ENCODE data around the gene ADK.

ADK gene

GRCh38 chr10:74434547-74434946, 283.5 kb downstream of the ADK start:
- Histone ChIP-seq H3K4me3 (no peak overlapping the region), H3K36me3 (no peaks in the 10 kb centered on the region), H3K27ac (no peak overlapping the region), H3K4me1 (peaks cover 0 to 12% (median 4%) of the 10 kb centered on the region in 4 donors), H3K27me3 (no peaks in the 10 kb centered on the region), H3K9me3 (no peaks in the 10 kb centered on the region)
- intact Hi-C loops (cut with DNase I; ENCODE audit: low total_unique reads): no loop called here
- no peak for TF ChIP-seq CTCF (IDR thresholded peaks at IDR 0.05)
- DNase-seq: no peak

GRCh38 chr10:74436523-74437170, 285.6 kb downstream of the ADK start:
- no peak for DNase-seq

GRCh38 chr10:74437822-74438221, 286.8 kb downstream of the ADK start:
- TF ChIP-seq CTCF (IDR thresholded peaks at IDR 0.05): no peak
- Histone ChIP-seq H3K4me1 (peaks cover 0 to 12% (median 3%) of the 10 kb centered on the region in 4 donors), H3K36me3 (no peaks in the 10 kb centered on the region), H3K27ac (no peak overlapping the region), H3K4me3 (no peak overlapping the region), H3K27me3 (no peaks in the 10 kb centered on the region), H3K9me3 (no peaks in the 10 kb centered on the region)
- DNase-seq: no peak
- intact Hi-C loops (cut with DNase I; ENCODE audit: low total_unique reads): no loop called here

More at GRCh38 chr10:74436523-74437170, 285.6 kb downstream of the ADK start:
- intact Hi-C loops (cut with DNase I; ENCODE audit: low total_unique reads): no loop called here
- H3K27ac ChIP-seq: no peak overlapping the region
- H3K4me1 ChIP-seq: peaks cover 0 to 12% (median 4%) of the 10 kb centered on the region in 4 donors
- no peaks in the 10 kb centered on the region for H3K27me3 ChIP-seq
- no peaks in the 10 kb centered on the region for H3K9me3 ChIP-seq
- H3K36me3 ChIP-seq: no peaks in the 10 kb centered on the region
- TF ChIP-seq CTCF (IDR thresholded peaks at IDR 0.05): no peak
- H3K4me3 ChIP-seq: no peak overlapping the region

- no peak overlapping the region for H3K27ac ChIP-seq
- H3K36me3 ChIP-seq: no peaks in the 10 kb centered on the region
- no peaks in the 10 kb centered on the region for H3K4me1 ChIP-seq
- no peak for TF ChIP-seq CTCF (IDR thresholded peaks at IDR 0.05)
- DNase-seq: no peak
- intact Hi-C loops (cut with DNase I; ENCODE audit: low total_unique reads): no loop called here
- no peaks in the 10 kb centered on the region for H3K27me3 ChIP-seq
- H3K4me3 ChIP-seq: no peak overlapping the region
- no peaks in the 10 kb centered on the region for H3K9me3 ChIP-seq
Measured at GRCh38 chr10:74439213-74439612, 288.2 kb downstream of the ADK start.

GRCh38 chr10:74445493-74445892, 294.5 kb downstream of the ADK start:
- no peak for TF ChIP-seq CTCF (IDR thresholded peaks at IDR 0.05)
- intact Hi-C loops (cut with DNase I; ENCODE audit: low total_unique reads): no loop called here
- Histone ChIP-seq H3K27ac (no peak overlapping the region), H3K4me1 (no peaks in the 10 kb centered on the region), H3K9me3 (no peaks in the 10 kb centered on the region), H3K27me3 (no peaks in the 10 kb centered on the region), H3K4me3 (no peak overlapping the region), H3K36me3 (no peaks in the 10 kb centered on the region)
- DNase-seq: no peak

GRCh38 chr10:74450602-74451001, 299.6 kb downstream of the ADK start:
- TF ChIP-seq CTCF (IDR thresholded peaks at IDR 0.05): no peak
- H3K27ac ChIP-seq: no peak overlapping the region
- no peak overlapping the region for H3K4me3 ChIP-seq
- no peaks in the 10 kb centered on the region for H3K27me3 ChIP-seq
- no peaks in the 10 kb centered on the region for H3K9me3 ChIP-seq
- no peak for DNase-seq
- H3K4me1 ChIP-seq: no peaks in the 10 kb centered on the region
- peaks cover 0 to 2% (median 0%) of the 10 kb centered on the region in 3 donors for H3K36me3 ChIP-seq
- intact Hi-C loops (cut with DNase I; ENCODE audit: low total_unique reads): no loop called here
